HG03457 (cell line): ENCODE data around the gene INTS12.

Experiments used
- ATAC-seq: cut with Tn5 transposase; IDR thresholded peaks from one replicate; pipeline ENCODE4 v1.9.1; 2021; ENCODE audit warnings: moderate number of reproducible peaks; ENCODE audit not compliant: unreplicated experiment

Gene INTS12

DNA sequence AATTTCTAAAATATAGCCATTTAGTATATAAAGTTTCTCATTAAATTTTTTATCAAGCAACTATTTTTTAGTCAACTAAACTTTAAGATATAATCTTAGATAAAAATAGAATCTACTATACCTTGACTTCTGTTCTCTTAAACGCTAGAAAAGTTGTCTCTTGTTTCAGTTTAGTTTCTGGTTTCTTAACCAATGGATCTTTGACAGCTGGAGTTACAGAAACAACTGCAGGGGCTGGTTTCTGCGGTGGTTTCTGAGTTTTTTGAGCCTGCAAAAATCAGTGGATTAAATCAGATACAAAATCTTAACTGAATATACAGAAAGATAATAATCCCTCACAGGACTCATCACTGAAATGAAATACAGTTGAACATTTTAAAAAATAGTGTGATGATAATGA is 21.9 kb downstream of the INTS12 start:
- no peak for ATAC-seq

GRCh38 chr4:105683038-105683437 is 25.5 kb downstream of the INTS12 start:
- no peak for ATAC-seq

GRCh38 chr4:105679186-105679585 is 29.3 kb downstream of the INTS12 start:
- ATAC-seq = no peak

DNA sequence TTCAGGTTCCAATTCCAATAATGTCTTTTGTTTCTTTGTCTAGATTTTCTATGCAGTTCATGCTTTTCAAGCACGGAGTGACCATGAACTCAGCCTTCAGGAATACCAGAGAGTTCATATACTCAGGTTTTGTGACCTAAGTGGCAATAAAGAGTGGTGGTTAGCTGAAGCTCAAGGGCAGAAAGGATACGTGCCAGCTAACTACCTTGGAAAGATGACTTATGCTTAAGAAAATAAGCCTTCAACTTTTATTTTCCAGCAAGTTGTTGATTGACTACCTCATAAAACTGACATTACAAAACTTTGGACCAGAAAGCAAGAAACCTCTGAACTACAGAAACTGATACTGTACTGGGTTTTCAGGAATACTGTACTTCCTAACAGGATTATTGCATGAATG is 30.8 kb downstream of the INTS12 start:
- ATAC-seq = no peak

- no peak for ATAC-seq
Measured at GRCh38 chr4:105674011-105674410, 34.5 kb downstream of the INTS12 start.

- no peak for ATAC-seq
Measured at GRCh38 chr4:105671301-105671700, 37.2 kb downstream of the INTS12 start.

DNA sequence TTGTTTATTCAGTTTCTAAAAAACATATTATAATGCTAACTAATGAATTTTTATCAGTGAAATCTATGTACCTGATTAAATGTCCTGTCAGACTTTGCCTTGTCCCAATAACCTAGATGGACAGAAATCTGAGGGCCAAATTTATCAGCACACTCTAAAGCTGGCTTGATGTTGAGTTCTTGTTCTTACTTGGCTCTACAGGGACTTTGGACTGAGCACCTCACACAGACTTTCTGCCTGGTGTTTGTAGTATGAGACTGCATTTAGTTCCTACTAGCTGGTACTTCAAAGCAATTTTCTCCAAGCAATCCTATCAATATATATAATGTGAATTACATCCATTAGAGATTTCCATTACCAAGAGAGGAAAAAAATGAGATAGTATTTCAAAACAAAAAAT is 37.8 kb downstream of the INTS12 start:
- ATAC-seq = no peak

DNA sequence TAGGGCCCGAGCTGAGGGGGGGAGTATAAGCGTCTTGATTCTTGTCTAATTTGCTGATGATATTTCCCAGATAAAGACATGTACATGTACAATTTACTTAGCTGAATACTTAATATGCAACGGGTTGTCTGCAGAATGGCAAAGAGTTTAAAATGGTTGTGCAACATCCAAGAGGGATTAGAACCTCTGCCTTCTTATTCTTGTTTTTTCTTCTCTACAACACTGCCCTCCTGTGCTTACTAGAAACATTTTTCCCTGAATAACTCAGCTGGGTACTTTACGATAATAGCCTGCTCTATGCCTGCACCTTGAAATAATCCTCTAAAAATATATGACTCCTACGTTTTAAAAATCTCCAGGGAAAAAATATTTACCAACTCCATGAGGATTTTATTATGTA is 41.8 kb downstream of the INTS12 start:
- ATAC-seq = no peak

DNA sequence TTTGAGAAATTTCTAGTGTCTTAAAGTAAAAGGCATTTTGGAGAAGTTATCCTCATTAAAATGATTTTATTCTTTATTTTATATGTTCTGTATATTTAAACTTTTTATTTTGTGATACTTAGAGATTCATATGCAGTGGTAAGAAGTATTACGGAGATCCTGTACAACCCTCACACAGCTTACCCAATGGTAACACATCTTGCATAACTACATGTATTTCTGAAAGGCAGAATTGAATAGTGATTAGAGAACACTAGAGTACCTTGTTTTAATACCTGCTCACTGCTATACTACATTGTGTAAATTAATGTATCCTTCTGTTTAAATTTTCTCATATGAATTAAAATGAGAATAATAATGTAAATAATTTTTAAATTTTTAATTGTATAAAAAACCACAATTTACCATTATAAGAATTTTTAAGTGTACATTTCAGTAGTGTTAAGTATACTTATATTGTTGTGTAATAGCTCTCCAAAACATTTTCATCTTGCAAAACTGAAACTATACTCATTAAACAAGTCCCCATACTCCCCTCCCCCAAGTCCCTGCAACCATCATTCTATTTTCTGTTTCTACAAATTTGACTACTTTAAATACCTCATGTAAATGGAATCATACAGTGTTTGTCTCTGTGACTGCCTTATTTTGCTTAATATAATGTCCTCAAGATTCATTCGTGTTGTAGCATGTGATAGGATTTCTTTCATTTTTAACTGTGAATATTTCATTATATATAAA is 45.4 kb downstream of the INTS12 start:
- ATAC-seq = no peak

GRCh38 chr4:105661028-105661427 is 47.5 kb downstream of the INTS12 start:
- ATAC-seq = no peak

DNA sequence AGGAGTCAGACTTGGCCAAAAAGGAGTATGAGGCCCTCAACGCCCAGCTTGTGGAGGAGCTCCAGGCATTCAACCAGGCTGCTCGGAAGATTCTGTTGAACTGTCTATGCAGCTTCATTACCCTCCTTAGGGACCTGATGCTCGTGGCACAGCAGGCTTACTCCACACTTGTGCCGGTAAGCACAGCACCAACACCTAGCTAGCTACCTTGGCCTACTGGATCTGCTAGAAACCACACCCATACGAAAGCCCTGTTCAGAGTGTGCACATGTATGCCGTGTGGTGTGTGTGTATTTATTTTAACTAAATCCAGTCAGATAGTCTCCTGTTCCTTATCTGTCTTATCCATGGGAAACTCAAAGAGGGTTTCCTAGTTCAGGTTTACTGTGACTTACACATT is 49.3 kb downstream of the INTS12 start:
- no peak for ATAC-seq

- ATAC-seq = no peak
Measured at GRCh38 chr4:105657117-105657765, 51.2 kb downstream of the INTS12 start.

- no peak for ATAC-seq
Measured at GRCh38 chr4:105652286-105652888, 56.1 kb downstream of the INTS12 start.

- ATAC-seq = no peak
Measured at GRCh38 chr4:105651884-105652283, 56.6 kb downstream of the INTS12 start.

- no peak for ATAC-seq
Measured at GRCh38 chr4:105650190-105650589, 58.3 kb downstream of the INTS12 start.

- ATAC-seq = no peak
Measured at GRCh38 chr4:105645440-105645839, 63.0 kb downstream of the INTS12 start.

- ATAC-seq = no peak
Measured at GRCh38 chr4:105644257-105644656, 64.2 kb downstream of the INTS12 start.

- ATAC-seq = no peak
Measured at GRCh38 chr4:105641845-105642244, 66.6 kb downstream of the INTS12 start.

- peak; percentile 56 for ATAC-seq
Measured at GRCh38 chr4:105637408-105638176, 70.9 kb downstream of the INTS12 start.

GRCh38 chr4:105634402-105635080 is 73.9 kb downstream of the INTS12 start:
- no peak for ATAC-seq

GRCh38 chr4:105633241-105633640 is 75.2 kb downstream of the INTS12 start:
- ATAC-seq = no peak
